HG03469 (cell line): ENCODE measurements around the gene RAB3IP.

Experiments
- ATAC-seq: cut with Tn5 transposase; IDR thresholded peaks from one replicate; pipeline ENCODE4 v1.9.1; 2021; ENCODE audit warnings: mild to moderate bottlenecking, moderate library complexity, moderate number of reproducible peaks; ENCODE audit not compliant: unreplicated experiment

Gene RAB3IP, protein sequence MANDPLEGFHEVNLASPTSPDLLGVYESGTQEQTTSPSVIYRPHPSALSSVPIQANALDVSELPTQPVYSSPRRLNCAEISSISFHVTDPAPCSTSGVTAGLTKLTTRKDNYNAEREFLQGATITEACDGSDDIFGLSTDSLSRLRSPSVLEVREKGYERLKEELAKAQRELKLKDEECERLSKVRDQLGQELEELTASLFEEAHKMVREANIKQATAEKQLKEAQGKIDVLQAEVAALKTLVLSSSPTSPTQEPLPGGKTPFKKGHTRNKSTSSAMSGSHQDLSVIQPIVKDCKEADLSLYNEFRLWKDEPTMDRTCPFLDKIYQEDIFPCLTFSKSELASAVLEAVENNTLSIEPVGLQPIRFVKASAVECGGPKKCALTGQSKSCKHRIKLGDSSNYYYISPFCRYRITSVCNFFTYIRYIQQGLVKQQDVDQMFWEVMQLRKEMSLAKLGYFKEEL

DNA sequence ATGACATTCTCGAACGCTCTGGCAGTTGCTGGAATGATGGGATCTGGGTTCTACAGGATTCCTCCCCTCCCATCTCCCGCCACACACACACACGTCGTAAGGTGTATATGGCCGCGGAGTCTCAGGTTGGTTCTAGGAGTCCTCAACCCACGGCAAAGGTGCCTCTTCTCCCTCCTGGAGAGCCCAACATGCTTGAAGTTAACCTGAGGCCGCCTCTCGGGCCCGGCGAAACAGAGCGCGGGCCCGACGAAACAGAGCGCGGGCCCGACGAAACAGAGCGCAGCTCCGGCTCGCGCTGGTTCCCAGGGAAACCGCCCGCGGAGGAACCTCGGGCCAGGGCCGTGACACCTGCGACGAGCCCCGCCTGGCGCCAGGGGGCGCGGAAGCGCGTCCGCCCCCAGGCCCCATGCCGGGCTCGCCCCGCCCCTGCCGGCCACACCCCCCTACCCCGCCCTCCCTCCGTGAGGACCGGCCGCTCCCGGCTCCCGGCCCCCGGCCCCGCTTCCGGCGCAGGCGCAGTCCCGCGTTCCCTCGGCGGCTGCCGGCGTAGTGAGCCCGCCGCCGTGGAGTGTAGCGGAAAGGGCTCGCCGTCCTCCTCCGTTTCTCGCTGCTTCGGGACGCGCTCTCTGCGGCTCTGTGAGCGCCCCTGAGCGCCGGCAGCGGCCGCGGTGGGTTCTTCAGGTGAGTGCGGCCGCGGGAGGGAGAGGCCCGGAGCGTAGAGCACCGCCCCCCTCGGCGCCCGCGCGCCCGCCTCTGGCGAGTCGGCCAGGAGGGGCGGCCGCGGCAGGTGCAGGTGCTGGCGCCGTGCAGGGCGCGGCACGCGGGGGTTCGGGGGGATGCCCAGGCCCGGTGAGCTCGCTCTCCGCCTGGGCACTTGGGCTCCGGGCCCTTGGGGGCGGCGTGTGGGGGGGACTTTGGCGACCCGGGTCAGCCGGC, at the start of gene RAB3IP:
Gene RAB3IP (plus strand): TSS at position 510 of the 936 bp plus-strand sequence. CDS start 16,549 bp downstream, outside the sequence.
- peak; percentile 71 for ATAC-seq

DNA sequence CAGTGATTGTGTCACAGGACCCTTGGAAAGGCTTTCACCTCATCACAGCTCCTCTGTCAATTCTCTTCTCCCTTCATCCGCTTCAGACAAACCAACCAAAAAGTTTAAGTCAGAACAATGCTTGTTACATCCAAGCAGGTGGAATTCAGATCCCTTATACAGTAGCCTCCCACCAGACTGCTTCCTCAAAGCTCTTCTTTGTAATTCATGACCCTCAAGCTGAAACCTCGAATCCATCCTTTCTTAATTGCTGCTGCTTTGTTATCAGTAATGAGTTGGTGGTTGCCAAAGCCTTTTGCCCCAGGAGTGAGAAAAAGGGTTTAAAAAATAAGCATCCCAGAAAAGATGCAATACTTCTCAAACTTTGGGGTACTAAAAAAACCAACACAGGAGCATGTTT, 49.0 kb upstream of the RAB3IP start:
- no peak for ATAC-seq

DNA sequence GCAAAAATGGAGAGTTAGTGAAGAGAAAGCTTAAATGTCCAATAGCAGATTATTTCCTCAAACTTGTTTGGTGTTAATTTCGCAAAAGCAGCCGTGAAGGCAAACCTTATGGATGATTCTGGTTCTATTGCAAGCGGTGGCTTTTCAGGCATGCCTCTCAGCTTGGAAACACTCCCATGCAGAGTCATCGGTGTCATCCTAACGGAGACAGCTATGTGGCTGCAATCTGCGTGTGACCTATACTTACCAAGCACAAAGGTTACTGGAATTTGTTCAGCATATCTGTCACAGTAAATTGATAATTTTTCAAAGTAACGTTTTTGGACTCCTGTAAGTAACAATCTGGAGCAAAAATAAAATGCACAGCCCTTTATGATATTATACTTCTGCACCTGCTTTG, 44.5 kb upstream of the RAB3IP start:
- no peak for ATAC-seq

DNA sequence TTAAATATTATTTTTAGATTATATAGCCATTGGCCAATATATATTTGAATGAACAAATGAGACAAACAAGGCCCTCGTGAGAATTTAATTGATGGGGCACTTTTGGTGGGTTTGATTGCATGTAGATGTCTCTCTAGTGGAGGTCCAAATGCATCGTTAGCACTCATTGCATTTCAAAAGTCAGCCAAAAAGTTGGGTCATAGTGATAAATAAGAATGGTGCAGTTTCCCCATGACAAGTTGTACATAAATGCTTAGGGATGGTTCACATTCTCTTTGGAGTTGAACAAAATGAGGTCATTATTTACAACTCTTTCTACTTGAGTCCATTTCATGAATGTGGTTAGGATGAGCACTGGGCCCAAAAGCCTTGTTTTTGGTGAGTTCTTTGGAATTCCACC, 40.6 kb upstream of the RAB3IP start:
- ATAC-seq = no peak

DNA sequence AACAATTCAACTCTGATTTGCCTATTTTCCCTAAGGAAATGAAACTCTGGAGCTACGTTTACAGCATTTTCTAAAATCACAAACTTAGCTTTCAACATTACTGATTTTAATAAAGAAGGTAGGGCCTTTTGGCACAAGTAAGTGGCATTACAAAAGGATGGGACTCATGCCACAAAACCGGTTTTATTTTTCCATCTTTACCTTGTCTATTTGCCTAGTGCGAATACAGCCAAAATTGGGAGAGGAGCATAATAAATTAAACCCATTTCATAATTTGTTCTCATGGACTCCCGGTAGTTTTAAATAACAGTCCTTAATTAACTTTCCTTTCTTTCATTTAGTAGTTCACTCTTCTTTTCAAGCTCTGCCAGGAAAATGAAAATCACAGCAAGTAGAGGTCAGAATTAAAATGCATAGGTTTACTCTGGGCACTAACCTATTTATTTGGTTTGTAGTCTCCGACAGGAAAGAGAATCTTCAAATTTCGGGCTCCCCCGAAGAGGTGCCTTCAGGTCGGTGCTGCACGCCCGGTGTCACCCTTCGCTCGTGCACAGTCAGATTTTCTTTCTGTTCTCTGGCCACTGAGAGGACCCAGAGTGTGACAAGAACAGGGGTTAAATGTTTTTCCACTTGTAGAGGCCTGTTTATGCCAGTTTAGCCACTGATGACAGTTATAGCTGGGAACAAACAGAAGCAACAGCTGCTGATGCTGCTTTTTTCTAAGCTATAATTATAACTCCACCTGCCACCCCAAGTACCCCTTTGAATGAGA, 39.7 kb upstream of the RAB3IP start, which contains the start of gene BEST3:
Gene BEST3 (minus strand): TSS at position 535 of the 772 bp plus-strand sequence. CDS start 1,505 bp downstream, outside the sequence.
- no peak for ATAC-seq

DNA sequence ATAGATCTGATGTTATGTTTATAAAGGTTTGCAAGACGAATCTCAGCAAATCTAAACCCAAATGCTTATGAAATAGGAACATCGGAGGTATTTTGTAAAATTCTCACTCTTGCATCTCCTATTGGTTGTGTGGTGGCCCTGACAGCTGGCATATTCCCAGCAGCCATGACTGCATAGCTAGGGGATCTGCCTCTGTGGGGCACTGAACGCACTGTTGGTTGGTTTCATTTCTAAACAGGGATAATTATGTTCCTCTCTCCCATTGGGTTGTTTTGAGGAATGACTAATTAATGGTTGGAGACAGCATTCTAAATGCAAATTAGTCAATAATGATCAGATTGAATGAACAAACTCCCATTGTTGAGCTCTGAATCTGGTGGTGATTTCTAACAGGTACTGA, 36.8 kb upstream of the RAB3IP start:
- no peak for ATAC-seq

DNA sequence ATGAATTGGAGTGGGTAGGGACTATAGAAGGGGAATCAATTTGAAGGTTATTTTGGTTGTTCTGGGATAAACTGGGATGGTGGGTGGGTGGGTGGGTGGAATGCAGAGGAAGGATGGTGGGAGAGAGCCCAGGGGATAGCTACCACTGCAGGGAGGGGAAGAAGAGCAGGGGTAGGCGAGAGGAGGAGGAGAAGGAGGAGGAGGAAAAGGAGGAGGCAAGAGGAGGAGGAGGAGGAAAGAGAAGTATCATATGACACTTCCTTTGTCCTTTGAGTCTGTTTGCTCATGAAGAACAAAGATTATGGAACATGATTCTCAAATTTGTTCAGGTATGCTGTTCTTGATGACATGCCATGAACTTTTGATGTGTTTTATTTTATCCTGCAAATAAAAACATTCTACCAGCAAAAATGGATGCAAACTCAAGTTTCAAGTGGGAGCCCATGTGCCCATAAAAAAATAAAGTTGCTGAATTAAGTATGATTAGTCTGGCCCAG, 35.5 kb upstream of the RAB3IP start:
- no peak for ATAC-seq

DNA sequence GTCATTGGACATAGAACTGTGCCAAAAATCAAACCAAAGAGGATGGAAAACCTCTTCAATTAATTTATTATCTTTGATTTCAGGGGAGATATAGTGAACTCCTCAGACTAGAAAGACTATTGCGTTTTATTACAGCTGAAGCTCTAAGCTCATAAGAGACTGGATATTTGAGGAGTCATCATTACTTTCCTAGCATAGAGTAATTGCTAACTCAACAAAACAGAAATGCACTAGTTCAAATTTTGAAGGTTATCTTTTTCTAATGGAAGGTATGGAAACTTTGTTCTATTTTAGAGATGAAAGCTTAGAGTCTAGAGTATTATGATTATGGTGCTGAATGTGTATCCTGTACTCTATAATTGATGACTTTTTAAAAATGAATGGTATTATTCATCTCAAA, 34.3 kb upstream of the RAB3IP start:
- no peak for ATAC-seq

DNA sequence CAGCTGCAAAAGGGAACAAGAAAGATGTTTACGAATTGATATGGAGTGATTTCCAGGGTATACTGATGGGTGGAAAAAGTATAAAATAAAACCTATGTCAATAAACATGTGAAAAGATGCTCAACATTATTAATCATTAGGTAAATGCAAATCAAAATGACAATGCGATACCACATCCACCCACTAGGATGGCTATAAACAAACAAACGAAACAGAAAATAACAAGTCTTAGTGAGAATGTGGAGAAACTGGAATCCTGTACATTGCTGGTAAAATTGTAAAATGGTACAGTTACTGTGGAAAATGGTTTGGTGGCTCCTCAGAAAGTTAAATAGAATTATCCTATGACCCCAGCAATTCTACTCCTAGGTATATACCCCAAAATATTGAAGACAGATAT, 30.0 kb upstream of the RAB3IP start:
- ATAC-seq = no peak

DNA sequence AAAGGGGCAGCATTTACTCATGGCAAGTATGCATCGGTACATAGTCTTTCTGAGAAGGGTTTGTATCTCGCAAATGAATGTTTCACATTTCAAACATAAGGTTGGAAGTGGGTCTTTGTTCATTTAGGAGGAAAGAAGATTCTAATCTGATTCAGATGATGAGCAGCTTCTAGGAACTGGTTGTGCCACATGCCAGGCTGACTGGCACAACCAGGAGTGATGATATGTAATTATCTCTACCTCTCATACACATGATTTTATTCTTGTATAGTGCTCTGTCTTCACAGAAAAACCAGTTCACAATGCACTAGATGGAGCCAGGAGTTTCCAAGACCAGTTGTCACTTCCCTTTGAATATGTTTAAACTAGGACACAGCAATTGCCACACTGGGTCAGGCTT, 25.8 kb upstream of the RAB3IP start:
- no peak for ATAC-seq

DNA sequence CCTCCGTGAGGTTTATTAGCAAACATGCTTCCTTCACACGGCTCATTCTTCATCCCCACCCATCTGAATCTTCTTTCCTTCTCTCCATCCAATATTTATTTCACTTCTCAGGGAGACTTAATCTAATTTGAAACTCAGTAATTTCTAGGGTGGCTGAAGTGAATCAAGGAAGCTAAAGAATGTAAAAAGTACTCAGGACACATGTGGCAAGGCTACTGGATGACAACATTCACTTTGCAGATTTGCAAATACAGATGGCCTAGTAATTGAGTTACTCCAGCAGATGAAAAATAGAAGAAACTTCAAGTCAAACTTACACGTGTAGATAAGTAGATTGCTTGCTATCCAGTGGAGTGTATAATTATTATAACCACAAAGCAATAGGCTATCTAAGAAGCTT, 24.1 kb upstream of the RAB3IP start:
- no peak for ATAC-seq

DNA sequence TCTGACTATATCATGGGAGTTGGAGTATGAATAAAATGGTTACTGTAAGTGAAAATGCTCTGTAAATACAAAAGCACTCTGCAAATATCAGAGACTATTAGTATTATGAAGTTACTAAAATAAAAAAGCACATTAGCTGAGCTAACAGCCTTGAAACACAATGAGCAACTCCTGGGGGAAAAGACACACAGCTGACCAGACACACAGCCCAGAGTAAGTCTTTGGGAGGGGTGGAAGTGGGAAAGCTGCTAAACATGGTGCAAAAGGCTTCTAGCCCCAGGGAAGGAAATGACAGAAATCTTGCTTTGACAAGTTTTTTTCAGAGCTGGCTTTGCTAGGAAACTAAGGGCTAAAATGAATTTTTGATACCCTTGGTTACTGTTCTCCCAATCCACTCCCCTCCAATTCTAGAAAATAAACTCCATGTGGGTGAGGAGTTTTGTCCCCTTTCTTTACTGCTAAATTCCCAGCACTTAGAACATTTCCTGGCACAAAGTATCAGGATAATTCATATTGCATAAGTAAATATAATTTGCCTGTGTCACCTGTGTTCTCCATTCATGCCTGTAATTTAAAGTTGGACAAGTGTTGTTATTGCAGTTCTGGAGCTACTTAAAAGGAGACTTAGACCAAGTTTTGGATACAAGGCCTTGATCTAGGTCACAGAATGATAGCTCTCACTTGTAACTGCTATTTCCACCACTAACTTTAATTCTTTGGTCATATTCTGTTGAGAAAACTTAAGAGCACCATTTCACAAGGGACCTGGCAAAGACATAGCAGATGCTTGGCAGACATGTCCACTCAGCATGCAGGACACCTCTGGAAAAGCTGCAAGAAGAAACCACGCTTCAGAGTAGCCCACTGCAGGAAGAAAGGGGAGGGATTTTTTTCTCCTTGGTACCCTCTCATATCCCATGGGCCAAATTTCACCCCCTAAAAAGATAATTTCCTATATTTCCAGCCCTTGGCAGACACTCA, 19.0 kb upstream of the RAB3IP start:
- ATAC-seq = no peak

DNA sequence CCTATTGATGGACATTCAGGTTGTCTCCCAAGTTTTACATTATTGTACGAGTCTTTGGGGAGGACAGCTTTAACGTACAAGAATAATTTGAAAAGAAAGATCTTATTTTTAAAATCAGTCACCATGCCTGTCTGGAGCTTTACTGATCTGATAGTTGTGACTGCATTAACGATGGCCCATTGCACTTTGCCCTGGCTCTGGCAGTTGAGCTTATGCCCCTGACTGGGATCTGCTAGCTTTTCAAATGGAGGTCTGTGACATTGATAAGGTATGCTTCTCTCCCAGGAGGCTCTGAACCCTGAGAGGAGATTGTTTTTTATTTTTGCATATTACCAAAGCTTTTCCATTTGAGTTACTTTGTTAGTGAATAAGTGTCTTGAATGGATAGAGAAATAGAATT, 17.9 kb upstream of the RAB3IP start:
- ATAC-seq = no peak

DNA sequence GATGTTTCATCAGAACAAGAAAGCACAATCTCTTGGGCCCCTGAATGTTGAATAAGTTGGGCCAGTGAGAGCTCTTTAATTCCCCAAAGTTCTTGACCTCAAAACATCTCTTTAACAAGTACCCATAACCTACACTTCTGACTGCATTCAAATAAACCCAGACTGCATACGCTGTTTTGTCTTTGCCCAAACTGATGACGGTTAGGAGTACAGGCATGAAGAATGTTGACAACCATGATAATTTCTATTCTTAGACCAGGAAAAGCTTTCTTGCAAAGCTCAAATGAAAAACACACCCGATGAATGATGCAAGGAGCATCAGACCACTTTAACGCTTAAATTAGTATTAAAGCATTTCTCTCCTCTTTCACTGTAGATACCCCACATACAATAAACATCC, 11.7 kb upstream of the RAB3IP start:
- no peak for ATAC-seq

DNA sequence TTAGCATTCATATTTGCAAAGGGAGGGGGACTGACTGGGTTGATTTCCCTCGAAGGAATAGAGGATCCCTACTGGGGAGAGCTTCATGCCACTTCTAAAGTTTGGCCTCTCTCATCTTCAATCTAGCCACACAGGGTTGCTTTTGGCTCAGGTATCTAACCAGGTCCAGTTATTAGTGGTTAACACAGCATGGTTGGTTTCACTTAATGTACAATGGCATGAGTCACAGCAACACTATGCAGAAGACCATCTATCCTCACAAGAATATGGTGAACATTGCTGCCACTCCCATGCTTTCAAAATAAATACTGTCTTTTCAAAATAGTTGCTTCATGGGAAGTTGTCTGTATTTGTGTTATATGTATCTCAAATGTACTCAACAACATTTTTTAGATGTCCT, 6.6 kb upstream of the RAB3IP start:
- ATAC-seq = no peak

DNA sequence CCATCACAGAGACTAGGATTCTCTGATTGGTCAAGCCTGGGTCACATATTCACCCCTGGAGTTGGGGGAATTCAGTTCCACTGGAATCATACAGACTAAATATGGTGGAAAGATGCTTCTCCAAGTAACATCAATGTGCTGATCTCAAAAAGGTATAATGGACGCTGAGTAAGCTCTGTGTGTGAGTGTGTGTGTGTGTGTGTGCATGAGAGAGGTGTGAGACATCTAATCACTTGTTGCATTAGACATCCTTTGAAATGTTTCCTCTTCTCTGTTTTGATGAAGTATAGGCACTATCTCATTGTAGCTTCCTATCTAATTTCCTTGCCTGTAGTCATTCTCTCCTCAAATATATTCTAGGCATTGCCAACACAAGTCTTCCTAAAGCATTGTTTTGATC, 5.0 kb upstream of the RAB3IP start:
- ATAC-seq = no peak

DNA sequence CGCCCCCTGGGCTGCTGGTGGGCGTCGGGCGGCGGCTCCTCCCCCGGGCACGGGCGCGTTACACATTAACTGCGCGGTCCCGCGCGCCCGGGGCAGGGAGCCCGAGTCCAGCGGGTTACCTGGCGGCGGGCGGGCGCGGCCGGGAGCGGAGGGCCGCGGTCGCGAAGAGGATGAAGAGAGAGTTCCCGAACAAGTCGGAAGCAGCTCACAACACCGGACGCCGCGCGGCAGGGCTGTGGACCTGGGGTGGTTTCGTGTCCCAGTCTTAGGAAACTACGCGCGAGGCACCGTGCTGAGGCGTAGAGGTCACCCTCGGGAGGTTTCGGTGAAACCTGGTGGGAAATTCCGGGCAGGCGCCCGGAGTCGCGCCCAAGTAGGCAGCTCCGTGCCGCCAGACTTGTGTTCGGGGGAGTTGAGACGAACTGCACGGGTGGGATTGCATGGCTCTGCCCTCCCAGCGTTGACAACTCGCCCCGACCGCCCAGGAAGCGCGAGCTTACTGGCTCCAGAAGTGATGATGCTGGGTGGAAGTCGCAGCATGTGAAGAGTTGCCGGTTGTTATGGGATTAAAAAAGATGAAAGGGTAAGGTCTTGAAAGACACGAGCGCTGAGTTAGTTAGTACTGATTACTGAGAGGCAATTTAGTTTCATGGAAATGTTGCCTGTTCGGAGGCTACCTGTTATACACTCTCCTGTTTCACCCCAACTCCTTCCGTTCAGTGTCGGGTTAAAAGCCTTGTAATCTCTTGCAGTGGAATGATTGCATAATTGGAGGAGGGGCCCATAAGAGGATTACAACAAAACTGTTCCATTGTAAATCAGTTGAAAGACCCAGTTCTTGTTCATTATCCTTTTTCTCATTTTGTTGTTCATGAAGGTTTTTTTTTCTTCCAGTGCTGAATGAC, 879 bp downstream of the RAB3IP start:
- ATAC-seq = peak; percentile 28

DNA sequence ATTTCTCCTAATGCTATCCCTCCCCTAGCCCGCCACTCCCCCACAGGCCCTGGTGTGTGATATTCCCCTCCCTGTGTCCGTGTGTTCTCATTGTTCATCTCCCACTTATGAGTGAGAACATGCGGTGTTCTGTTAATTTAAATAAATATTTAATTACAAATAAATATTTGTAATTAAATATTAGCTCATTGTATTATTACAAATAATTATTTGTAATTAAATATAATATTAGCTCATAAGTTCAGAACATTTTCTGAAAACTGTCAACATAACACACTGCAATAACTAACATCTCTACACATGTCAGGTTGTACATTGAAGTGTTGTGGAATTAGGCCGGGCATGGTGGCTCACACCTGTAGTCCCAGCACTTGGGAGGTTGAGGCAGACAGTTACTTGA, 5.4 kb downstream of the RAB3IP start:
- ATAC-seq = no peak

DNA sequence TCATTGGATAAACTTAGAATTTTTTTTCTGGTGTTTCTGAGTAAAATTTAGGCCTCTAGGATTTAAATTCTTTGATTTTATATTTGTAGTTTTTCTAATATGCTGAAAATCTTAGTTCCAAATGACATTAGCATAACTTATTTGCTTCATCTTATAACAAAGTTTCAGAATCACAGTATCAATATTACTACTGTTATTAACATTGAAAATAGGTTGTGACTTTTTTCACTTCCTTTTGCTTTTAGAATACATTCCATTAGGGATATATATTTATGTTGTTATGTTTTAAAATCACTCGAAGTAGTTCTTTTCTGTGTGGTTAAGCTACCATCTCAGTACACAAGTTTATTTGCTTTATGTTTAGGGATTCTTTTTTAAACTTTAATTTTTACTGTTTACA, 12.8 kb downstream of the RAB3IP start:
- ATAC-seq = no peak
